GM12801 (cell line): ENCODE results near the gene COASY.

Source experiments
- TF ChIP-seq, protein P1 (sequence below): IDR thresholded peaks from one replicate; pipeline ENCODE4 v1.5.1; 2011; ENCODE audit warnings: control low read depth; ENCODE audit not compliant: insufficient read length; ENCODE audit errors: extremely low read depth

The COASY gene

DNA sequence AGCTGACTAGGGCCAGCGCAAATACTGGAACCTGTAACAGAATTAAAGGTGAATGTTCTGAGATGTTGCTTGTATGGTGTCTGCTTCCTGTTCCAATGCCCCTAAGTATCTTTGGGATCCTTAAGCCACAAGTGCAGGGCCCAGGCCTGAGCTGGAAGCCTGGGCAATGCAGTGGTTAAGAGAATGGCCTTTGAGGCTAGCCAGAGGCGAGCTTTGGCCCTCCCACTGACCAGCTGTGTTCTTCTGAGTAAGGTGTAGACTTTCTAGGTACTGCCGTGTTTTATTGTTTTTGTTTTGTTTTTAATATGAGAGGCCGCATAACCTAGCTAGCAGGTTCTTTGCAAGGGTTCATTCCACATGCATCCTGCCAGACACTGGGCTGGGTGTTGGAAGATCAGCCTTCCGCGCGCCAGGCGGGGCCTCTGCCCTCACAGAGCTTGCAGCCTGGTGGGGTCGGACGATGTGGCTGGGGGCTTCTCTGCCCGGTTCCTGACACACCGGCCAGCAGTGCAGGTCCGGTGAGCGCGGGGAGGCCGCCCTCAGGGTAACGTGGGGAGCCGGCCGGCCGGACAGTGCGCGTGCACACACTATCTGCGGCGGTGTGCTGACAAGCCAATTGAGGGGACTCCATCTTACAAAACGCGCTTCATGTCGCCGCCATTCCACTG, 4.4 kb downstream of the COASY start:
- TF ChIP-seq, protein P1, sequence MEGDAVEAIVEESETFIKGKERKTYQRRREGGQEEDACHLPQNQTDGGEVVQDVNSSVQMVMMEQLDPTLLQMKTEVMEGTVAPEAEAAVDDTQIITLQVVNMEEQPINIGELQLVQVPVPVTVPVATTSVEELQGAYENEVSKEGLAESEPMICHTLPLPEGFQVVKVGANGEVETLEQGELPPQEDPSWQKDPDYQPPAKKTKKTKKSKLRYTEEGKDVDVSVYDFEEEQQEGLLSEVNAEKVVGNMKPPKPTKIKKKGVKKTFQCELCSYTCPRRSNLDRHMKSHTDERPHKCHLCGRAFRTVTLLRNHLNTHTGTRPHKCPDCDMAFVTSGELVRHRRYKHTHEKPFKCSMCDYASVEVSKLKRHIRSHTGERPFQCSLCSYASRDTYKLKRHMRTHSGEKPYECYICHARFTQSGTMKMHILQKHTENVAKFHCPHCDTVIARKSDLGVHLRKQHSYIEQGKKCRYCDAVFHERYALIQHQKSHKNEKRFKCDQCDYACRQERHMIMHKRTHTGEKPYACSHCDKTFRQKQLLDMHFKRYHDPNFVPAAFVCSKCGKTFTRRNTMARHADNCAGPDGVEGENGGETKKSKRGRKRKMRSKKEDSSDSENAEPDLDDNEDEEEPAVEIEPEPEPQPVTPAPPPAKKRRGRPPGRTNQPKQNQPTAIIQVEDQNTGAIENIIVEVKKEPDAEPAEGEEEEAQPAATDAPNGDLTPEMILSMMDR: no peak

DNA sequence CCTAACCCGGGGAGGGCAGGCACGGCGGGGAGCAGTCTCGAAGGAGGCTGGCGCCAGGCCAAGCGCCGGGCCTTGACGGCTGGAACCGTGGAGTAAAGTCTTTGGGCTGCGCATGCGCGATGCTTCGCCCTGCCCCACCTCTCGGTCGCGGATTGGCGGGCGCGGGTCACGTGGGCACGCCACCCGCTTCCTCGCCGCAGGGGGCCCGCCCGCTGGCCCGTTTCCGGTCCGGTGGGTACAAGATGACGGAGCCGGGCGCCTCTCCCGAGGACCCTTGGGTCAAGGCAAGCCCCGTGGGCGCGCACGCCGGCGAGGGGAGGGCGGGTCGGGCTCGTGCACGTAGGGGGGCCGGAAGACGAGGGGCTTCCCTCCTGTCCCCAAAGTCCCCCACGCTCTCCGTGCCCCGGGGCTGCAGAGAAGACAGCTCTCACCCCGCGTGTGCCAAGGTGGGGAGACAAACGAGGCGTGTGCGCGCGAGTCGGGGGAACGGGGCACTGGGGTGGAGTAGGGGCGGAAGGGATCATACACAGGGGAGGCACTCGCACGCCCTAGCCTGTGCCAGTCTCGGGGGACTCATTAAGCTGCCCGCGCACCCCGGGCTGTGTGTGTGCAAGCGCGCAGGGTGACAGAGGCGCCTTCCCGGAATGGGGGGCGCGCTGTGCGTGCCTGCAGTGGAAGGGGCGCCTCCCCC, 5.1 kb downstream of the COASY start, which contains the start of gene MLX:
MLX (plus strand) TSS at position 218 of the 691 bp plus-strand sequence; CDS start at position 243, 25 bp downstream.
- TF ChIP-seq, protein P1: no peak

- TF ChIP-seq, protein P1: no peak
Measured at GRCh38 chr17:42568341-42569111, 6.6 kb downstream of the COASY start.

- TF ChIP-seq, protein P1: no peak
Measured at GRCh38 chr17:42571435-42572225, 9.7 kb downstream of the COASY start.

DNA sequence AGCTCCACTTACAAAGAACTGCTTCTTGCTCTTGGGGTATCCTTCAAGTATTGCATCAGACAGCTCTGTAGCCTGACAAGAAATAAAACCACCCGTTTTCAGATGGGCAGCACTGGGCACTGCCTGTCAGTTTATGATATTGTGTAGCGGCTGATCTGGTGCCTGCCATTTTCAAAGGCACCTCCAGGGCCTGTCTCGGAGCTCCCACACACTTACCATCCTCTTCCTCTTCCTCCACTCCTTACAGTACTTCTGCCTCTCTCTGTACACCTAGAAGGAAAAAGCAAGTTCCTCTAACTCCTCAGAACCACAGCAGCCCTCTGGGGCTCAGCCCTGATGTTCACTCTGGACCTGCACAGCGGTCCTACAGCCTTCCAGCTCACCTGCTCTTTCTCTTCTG, 11.1 kb downstream of the COASY start:
- TF ChIP-seq, protein P1: no peak

- TF ChIP-seq, protein P1: no peak
Measured at GRCh38 chr17:42574463-42574862, 12.5 kb downstream of the COASY start.
